Mesodermal cell (in vitro differentiated cells): ENCODE results near the gene ETS2.

Source experiments
- H3K27ac ChIP-seq: 2 replicates; pipeline ENCODE4 v1.7.0; 2013; ENCODE audit warnings: mild to moderate bottlenecking, low read depth, low read length, moderate library complexity; ENCODE audit not compliant: severe bottlenecking
- H3K36me3 ChIP-seq: 2 replicates; pipeline ENCODE4 v1.7.1; 2013; ENCODE audit warnings: mild to moderate bottlenecking, low read length, moderate library complexity; ENCODE audit not compliant: control insufficient read depth, insufficient read depth
- H3K4me1 ChIP-seq: one replicate; pipeline ENCODE4 v1.7.1; 2013; ENCODE audit warnings: mild to moderate bottlenecking, low read length; ENCODE audit not compliant: insufficient read depth, control insufficient read depth, poor library complexity, severe bottlenecking
- H3K4me3 ChIP-seq: 2 replicates; pipeline ENCODE4 v1.7.0; 2013; ENCODE audit warnings: low read length, control low read depth, mild to moderate bottlenecking; ENCODE audit not compliant: insufficient read depth, poor library complexity, severe bottlenecking; ENCODE audit errors: extremely low read depth
- H3K9me3 ChIP-seq: 2 replicates; pipeline ENCODE4 v1.7.1; 2013; ENCODE audit warnings: mild to moderate bottlenecking, low read length, moderate library complexity; ENCODE audit not compliant: control insufficient read depth
- WGBS, 2 experiments: methylation state at CpG; one replicate each; pipeline ENCODE4 v1.1.5; 2013; ENCODE audit warnings: missing lambda C conversion rate in 2 of 2; ENCODE audit not compliant: insufficient coverage in 2 of 2; 5-methylcytosine and 5-hydroxymethylcytosine counted together

ETS2 gene

DNA sequence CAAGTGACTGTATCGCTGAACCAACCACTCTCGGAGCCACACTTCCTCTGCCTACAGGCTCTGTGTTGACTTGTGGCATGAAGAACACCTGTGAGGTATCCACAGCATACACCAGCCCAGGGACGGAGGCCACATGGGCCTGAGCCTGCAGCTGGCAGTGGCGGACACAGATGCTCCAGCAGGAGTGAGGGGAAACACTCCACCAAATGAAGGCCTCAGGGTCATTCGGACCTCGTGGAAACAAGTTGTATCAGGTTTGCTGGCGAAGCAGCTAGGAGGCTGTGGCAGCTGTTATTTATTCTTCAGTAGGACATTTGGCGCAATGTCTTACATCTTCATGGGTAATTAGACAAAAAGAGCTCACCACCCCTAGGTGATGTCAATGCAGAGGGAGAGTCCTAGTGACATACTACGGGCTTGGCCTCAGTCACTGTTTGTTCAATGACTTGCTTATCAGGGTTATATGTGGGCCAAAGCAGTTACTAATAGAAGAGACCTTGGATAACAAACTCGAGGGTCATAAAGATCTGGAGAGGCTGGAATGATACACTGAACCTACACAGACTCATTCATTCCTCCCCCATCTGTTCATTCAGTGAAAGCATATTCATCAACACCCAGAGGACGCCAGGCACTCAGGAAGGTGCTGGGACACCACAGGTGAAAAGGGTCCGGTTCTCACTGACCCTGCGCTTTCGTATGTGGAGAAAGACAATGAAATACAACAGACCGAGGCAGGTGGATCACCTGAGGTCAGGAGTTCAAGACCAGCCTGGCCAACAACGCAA, 11.6 kb upstream of the ETS2 start:
- WGBS, 2 experiments, result 90 to 95% methylated on average over 12 to 14 of the region's 16 CpGs
- no peaks in the 10 kb centered on the region for H3K9me3 ChIP-seq
- peaks cover 27% of the 10 kb centered on the region for H3K4me1 ChIP-seq
- no peaks in the 10 kb centered on the region for H3K36me3 ChIP-seq
- H3K4me3 ChIP-seq, result no peak overlapping the region
- no peak overlapping the region for H3K27ac ChIP-seq

- WGBS, 2 experiments, result 89 to 91% methylated on average over 5 to 6 of the region's 6 CpGs
- Histone ChIP-seq H3K36me3 (no peaks in the 10 kb centered on the region), H3K4me1 (peaks cover 27% of the 10 kb centered on the region), H3K27ac (no peak overlapping the region), H3K9me3 (no peaks in the 10 kb centered on the region), H3K4me3 (no peak overlapping the region)
These were observed 10.8 kb upstream of the ETS2 start for GRCh38 chr21:38794978-38795377.

DNA sequence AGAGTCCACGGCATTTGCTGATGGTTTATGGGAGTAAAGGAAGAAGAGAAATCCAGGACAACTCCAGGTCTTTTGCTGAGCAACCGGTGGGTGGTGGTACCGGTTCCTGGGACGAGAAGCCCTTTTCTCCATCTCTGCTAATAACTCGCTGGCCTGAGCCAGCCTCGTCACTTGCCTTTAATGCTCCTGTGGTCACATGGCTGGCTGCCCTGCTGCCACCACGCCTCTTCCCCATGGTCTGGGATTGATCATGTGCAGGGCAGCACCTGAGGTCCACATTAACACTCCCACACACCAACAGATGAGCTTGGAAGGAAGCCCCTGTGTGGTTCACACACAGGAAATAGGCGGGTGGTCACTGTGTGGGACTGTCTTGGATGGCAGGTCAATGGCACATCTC, 10.3 kb upstream of the ETS2 start:
- no peaks in the 10 kb centered on the region for H3K36me3 ChIP-seq
- H3K4me1 ChIP-seq, result peaks cover 27% of the 10 kb centered on the region
- no peak overlapping the region for H3K27ac ChIP-seq
- H3K9me3 ChIP-seq, result no peaks in the 10 kb centered on the region
- no peak overlapping the region for H3K4me3 ChIP-seq
- 91 to 100% methylated on average over 6 to 8 of the region's 8 CpGs for WGBS, 2 experiments

DNA sequence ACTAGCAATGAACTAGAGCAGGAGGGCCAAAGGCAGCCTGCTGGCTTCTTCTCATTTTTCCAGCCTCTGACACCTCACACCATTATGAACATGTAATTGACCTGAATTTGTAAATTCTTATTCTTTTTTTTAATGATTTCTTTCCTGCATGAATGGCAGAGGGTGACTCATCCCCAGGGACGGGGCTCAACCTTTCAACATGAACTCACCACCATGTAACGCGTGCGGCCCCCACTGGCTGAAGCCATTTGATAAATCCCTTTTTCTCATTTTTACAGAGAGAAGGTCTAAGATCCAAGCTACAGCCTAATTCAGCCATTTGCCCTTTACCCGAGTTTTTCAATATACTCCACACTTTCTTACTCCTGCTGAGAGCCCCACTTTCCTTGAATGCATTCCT, 9.3 kb upstream of the ETS2 start:
- 81 to 83% methylated on average over 4 to 5 of the region's 5 CpGs for WGBS, 2 experiments
- H3K27ac ChIP-seq, result no peak overlapping the region
- H3K4me1 ChIP-seq, result peaks cover 27% of the 10 kb centered on the region
- H3K36me3 ChIP-seq, result no peaks in the 10 kb centered on the region
- H3K9me3 ChIP-seq, result no peaks in the 10 kb centered on the region
- no peak overlapping the region for H3K4me3 ChIP-seq

DNA sequence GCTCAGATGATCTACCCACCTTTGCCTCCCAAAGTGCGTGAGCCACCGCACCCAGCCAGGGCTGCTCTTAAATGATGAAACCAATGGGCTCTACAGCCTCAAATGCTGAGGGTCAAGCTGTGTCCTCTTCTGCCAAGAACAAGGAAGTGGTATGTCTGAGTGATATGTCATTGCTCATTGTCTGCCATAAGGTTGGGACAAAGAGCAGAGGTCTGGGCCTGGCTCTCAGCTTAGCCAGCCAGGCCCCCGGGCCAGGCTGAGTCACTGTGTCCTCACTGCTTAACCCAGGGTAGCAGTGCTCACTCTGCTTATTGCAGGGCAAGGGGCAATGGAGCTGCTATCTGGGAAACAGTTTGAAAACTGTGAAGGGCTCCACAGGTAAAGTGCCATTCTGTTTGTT, 8.3 kb upstream of the ETS2 start:
- Histone ChIP-seq H3K36me3 (no peaks in the 10 kb centered on the region), H3K9me3 (no peaks in the 10 kb centered on the region), H3K4me3 (no peak overlapping the region), H3K4me1 (peaks cover 27% of the 10 kb centered on the region), H3K27ac (peak overlapping the region; percentile 50)
- WGBS, 2 experiments, result 83 to 96% methylated on average over 2 to 3 of the region's 3 CpGs

GRCh38 chr21:38798081-38798480, 7.6 kb upstream of the ETS2 start:
- 88 to 100% methylated on average over 3 to 6 of the region's 6 CpGs for WGBS, 2 experiments

GRCh38 chr21:38798481-38798882, 7.2 kb upstream of the ETS2 start:
- H3K36me3 ChIP-seq, result no peaks in the 10 kb centered on the region
- no peak overlapping the region for H3K4me3 ChIP-seq
- WGBS, 2 experiments, result 66 to 70% methylated on average over 6 to 7 of the region's 7 CpGs
- H3K4me1 ChIP-seq, result peaks cover 27% of the 10 kb centered on the region
- no peaks in the 10 kb centered on the region for H3K9me3 ChIP-seq
- H3K27ac ChIP-seq, result peak overlapping the region; percentile 13

More at GRCh38 chr21:38798081-38798480, 7.6 kb upstream of the ETS2 start:
- Histone ChIP-seq H3K27ac (peak overlapping the region; percentile 50), H3K9me3 (no peaks in the 10 kb centered on the region), H3K4me1 (peaks cover 27% of the 10 kb centered on the region), H3K4me3 (no peak overlapping the region), H3K36me3 (no peaks in the 10 kb centered on the region)

DNA sequence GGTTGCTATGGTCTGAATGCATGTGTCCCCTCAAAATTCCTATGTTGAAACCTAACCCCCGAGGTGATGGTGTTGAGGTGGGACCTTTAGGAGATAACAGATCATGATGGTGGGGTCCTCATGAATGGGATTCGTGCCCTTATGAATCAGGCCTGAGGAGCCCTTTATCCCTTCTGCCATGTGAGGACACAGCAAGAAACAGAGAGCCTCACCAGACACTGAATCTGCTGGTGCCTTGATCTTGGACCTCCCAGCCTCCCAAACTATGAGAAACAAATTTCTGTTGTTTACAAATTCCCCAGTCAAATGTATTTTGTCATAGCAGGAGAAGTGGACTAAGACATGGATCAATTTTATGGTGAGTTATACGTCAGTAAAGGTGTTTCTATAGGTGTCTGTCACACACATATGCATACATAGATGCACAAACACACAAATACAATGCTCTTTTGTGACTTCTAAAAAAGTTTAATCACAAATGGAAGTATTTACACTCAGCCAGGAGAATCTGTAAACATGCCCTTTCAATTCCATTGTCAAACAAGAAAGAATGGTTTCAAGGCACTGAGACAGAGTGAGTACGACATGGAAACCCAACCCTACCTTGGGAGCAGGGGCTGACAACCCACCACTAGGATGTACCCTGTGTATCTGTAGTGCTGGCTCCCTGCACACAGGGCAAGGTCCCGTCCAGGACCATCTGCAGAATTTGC, 5.5 kb upstream of the ETS2 start:
- Histone ChIP-seq H3K27ac (no peak overlapping the region), H3K4me1 (peaks cover 27% of the 10 kb centered on the region), H3K4me3 (no peak overlapping the region), H3K9me3 (no peaks in the 10 kb centered on the region), H3K36me3 (no peaks in the 10 kb centered on the region)
- 90 to 93% methylated on average over 3 of the region's 5 CpGs for WGBS, 2 experiments

DNA sequence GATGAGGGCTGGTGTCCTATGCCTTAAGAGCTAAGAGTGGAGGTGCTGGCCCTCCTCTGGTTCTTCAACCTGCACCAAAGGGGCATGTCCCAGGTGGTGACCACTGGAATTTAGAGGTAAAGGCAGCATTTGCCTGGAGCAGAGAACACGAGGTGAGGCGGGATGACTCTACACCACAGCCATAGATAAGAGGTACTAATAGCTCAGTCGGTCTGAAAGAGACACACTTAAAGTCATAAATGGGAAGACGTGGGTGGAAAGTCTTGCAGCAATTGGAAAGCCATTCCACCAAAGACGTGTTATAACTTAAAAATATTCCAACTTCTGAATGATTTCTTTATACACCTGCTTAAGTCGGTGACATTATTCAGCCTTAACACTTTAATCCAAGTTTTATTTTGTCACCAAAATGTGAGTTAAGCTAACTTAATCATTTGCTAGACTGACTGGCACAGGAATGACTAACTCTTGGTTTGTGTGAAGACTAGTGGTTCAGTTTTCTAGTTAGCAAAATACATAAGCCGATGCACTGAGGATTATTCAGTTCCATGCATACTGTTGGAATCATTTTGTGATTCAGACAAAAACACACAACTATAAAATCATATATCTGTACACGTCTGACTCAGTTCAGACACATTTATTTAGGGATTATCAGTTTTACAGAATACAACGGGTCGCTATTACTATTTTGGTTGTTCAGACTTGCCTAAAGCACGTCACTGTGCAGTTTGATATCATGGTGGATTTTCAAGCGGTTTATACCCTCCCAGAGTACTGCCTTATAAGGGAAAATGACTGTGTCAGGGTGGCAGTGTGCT, 4.6 kb upstream of the ETS2 start:
- H3K27ac ChIP-seq, result no peak overlapping the region
- no peak overlapping the region for H3K4me3 ChIP-seq
- H3K9me3 ChIP-seq, result no peaks in the 10 kb centered on the region
- no peaks in the 10 kb centered on the region for H3K36me3 ChIP-seq
- peaks cover 27% of the 10 kb centered on the region for H3K4me1 ChIP-seq
- 93 to 95% methylated on average over 6 to 9 of the region's 12 CpGs for WGBS, 2 experiments

DNA sequence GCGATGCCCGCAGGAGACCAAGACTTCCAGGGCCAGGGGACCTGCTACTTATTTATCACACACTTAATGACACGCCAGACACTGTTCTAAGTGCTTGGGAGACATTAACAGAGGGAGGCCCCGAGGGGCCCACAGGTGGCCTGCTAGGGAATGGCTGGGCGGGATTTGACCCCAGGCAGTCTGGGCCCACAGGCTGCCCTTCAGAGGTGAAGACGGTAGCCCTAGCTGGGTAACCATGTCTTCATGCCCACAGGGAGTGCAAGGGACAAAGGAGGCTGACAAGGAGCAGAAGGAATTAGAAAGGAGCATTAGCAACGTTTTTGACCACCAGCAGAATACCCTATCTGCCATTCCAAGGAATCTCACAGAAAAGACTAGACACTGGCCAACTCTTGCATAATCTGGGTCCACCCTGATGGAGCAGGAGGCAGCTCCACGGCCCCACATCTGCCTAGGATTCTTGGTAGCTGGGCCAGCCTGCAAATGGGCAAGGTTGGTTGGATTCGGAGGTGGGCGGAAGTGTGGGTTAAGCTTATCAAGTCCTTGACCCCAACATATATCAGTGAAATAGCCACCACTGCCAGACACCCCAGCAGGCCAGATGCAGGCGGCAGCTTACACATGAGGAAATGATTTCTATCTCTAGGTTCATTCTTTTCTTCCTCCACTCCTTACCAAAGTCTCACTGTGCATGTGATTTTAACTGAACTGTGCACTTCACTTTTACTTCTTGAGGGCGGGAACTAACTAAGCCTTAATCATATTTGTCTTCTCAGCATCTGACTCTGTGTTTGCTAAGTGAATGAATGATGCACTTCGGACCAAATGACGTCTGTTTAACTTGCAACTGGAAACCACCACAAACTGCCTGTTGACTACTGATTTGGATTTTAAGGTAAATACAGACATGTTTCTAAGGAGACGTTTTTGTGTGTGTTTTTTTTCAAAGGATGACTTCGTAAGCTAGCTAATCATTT, 3.4 kb upstream of the ETS2 start:
- Histone ChIP-seq H3K4me1 (peaks cover 17% of the 10 kb centered on the region), H3K9me3 (no peaks in the 10 kb centered on the region), H3K27ac (no peak overlapping the region), H3K36me3 (no peaks in the 10 kb centered on the region), H3K4me3 (no peak overlapping the region)
- 83 to 90% methylated on average over 5 to 12 of the region's 16 CpGs for WGBS, 2 experiments
